GM23338 (cell line): ENCODE data around the gene P2RX4. TPM values are rescaled to one million over a fixed set of nuclear protein-coding genes. Genes with fewer than 3 reads are reported as not detected.

Experiments used
- ATAC-seq: fragments of 200-7000 bp; cut with Tn5 transposase; 3 replicates; pipeline ENCODE4 v1.9.1; 2020
- DNase-seq: peaks from one replicate; pipeline ENCODE4 v3.0.0-alpha.2; 2015; ENCODE audit warnings: low spot score
- H2AFZ ChIP-seq: fragments of 200-600 bp; sonication (generic); 2 replicates; pipeline ENCODE4 v1.8.0; 2016; ENCODE audit warnings: antibody characterized with exemption, mild to moderate bottlenecking, moderate library complexity
- H3F3A ChIP-seq: fragments of 200-600 bp; sonication (generic); replicated peaks from 2 replicates; pipeline ENCODE4 v1.8.0; 2017; ENCODE audit warnings: antibody characterized with exemption, mixed run types, low read depth
- H3K27ac ChIP-seq: fragments of 200-600 bp; sonication (generic); 2 replicates; pipeline ENCODE4 v1.6.1; 2016; ENCODE audit warnings: low read depth
- H3K27me3 ChIP-seq: fragments of 200-600 bp; sonication (generic); 2 replicates; pipeline ENCODE4 v1.8.0; 2016; ENCODE audit warnings: mild to moderate bottlenecking, mixed run types, moderate library complexity; ENCODE audit not compliant: insufficient read depth
- H3K36me3 ChIP-seq: fragments of 200-600 bp; sonication (generic); 2 replicates; pipeline ENCODE4 v1.8.0; 2016; ENCODE audit warnings: mild to moderate bottlenecking; ENCODE audit not compliant: insufficient read depth
- H3K4me1 ChIP-seq: fragments of 200-600 bp; sonication (generic); 2 replicates; pipeline ENCODE4 v1.8.0; 2016; ENCODE audit warnings: mild to moderate bottlenecking, moderate library complexity; ENCODE audit not compliant: insufficient read depth
- H3K4me2 ChIP-seq: fragments of 200-600 bp; sonication (generic); 2 replicates; pipeline ENCODE4 v1.7.1; 2017; ENCODE audit warnings: mixed run types
- H3K4me3 ChIP-seq: fragments of 200-600 bp; sonication (generic); 2 replicates; pipeline ENCODE4 v1.6.1; 2016; ENCODE audit warnings: mixed run types
- H3K79me2 ChIP-seq: fragments of 200-600 bp; sonication (generic); replicated peaks from 2 replicates; pipeline ENCODE4 v1.8.0; 2017; ENCODE audit warnings: mild to moderate bottlenecking; ENCODE audit not compliant: insufficient read depth
- H3K9me2 ChIP-seq: fragments of 200-600 bp; sonication (generic); 2 replicates; pipeline ENCODE4 v1.8.0; 2017; ENCODE audit not compliant: insufficient read depth
- H4K20me1 ChIP-seq: fragments of 200-600 bp; sonication (generic); replicated peaks from 2 replicates; pipeline ENCODE4 v1.8.0; 2017; ENCODE audit warnings: mild to moderate bottlenecking; ENCODE audit not compliant: insufficient read depth
- H3K27ac Mint-ChIP-seq: 2 replicates; pipeline ENCODE4 v1.8.0; 2020; ENCODE audit warnings: inconsistent platforms, mild to moderate bottlenecking, moderate library complexity, mixed read lengths
- H3K27me3 Mint-ChIP-seq: 3 replicates; pipeline ENCODE4 v1.8.0; 2022; ENCODE audit warnings: low read depth, mild to moderate bottlenecking, moderate library complexity, mixed read lengths, inconsistent platforms; ENCODE audit not compliant: insufficient read depth, poor library complexity
- H3K36me3 Mint-ChIP-seq: 3 replicates; pipeline ENCODE4 v1.8.0; 2021; ENCODE audit warnings: low read depth, mild to moderate bottlenecking, inconsistent platforms, moderate library complexity, mixed read lengths
- H3K4me1 Mint-ChIP-seq: 3 replicates; pipeline ENCODE4 v1.8.0; 2020; ENCODE audit warnings: mild to moderate bottlenecking, inconsistent platforms, mixed read lengths
- H3K4me3 Mint-ChIP-seq: 3 replicates; pipeline ENCODE4 v1.8.0; 2021; ENCODE audit warnings: moderate library complexity, mild to moderate bottlenecking, inconsistent platforms, mixed read lengths
- H3K9me3 Mint-ChIP-seq: 3 replicates; pipeline ENCODE4 v1.8.0; 2020; ENCODE audit warnings: moderate library complexity, mild to moderate bottlenecking, inconsistent platforms, mixed read lengths
- CREB1 ChIP-seq: fragments of 250-450 bp; sonication (Bioruptor Pico); IDR thresholded peaks from 2 replicates; pipeline ENCODE4 v1.5.0; 2020; ENCODE audit warnings: low read depth, mild to moderate bottlenecking, moderate library complexity
- CTCF ChIP-seq, 2 experiments: fragments of 200-600 bp in 1 of 2; sonication (generic) in 1 of 2; conservative IDR thresholded peaks; 2 replicates each; pipeline versions ENCODE4 v1.5.1 to v1.6.1; 2016 to 2017; ENCODE audit warnings: antibody characterized with exemption in 2 of 2, low read depth in 2 of 2, mild to moderate bottlenecking in 2 of 2, moderate library complexity in 1 of 2
- EZH2 ChIP-seq: fragments of 200-600 bp; sonication (generic); IDR thresholded peaks from one replicate; pipeline ENCODE4 v1.8.0; 2017; ENCODE audit warnings: antibody characterized with exemption, mild to moderate bottlenecking, low read depth; ENCODE audit not compliant: unreplicated experiment
- ZNF114 ChIP-seq: fragments of 250-450 bp; sonication (Bioruptor Pico); IDR thresholded peaks from 2 replicates; pipeline ENCODE4 v1.5.0; 2020; ENCODE audit warnings: mild to moderate bottlenecking, moderate library complexity
- ZNF462 ChIP-seq: fragments of 250-450 bp; sonication (Bioruptor Pico); IDR thresholded peaks from 2 replicates; pipeline ENCODE4 v1.5.0; 2020; ENCODE audit warnings: mild to moderate bottlenecking, moderate library complexity
- polyA plus RNA-seq: library from polyadenylated mRNA; unstranded; fragments of >200 nt; fragmentation: Nextera tagmentation; extraction: Ambion mirVana; gene quantifications from 2 replicates; pipeline ENCODE4 v1.2.1, GENCODE V29; 2016
- total RNA-seq: library from RNA; depleted of rRNA; stranded (reverse); fragments of >200 nt; shearing (Covaris generic); gene quantifications from 2 replicates; pipeline ENCODE4 v1.2.3, GENCODE V29; 2014

P2RX4 gene
- total and polyA plus RNA-seq, 2 experiments from 2014 or later: 5.6 to 18.9 TPM

- H3K4me3 Mint-ChIP-seq: no peak overlapping the region
- no peaks in the 10 kb centered on the region for H3K4me1 Mint-ChIP-seq
- Histone ChIP-seq H3K4me1 (no peaks in the 10 kb centered on the region), H3K9me2 (no peaks in the 10 kb centered on the region), H3K27me3 (no peaks in the 10 kb centered on the region), H3K4me3 (no peak overlapping the region), H2AFZ (no peak overlapping the region), H3K36me3 (no peaks in the 10 kb centered on the region), H3K4me2 (no peak overlapping the region), H4K20me1 (no peaks in the 10 kb centered on the region), H3K27ac (no peak overlapping the region), H3F3A (no peaks in the 10 kb centered on the region), H3K79me2 (no peaks in the 10 kb centered on the region)
- no peak for ATAC-seq
- no peaks in the 10 kb centered on the region for H3K9me3 Mint-ChIP-seq
- DNase-seq: no peak
- H3K27me3 Mint-ChIP-seq: peaks cover 5% of the 10 kb centered on the region
- no peak overlapping the region for H3K27ac Mint-ChIP-seq
- no peak for TF ChIP-seq ZNF462 (CRISPR knock-in tag)
- no peak for TF ChIP-seq ZNF114 (CRISPR knock-in tag)
- no peak for TF ChIP-seq CREB1 (CRISPR knock-in tag)
- no peak for TF ChIP-seq EZH2
- TF ChIP-seq CTCF (conservative IDR thresholded peaks at IDR 0.05; ENCODE audit: low read depth in 2 of 2): no peak
- no peaks in the 10 kb centered on the region; the same call in 2 of the 3 replicates for H3K36me3 Mint-ChIP-seq
Measured at GRCh38 chr12:121218588-121219352, 8.8 kb downstream of the P2RX4 start.
